ENCODE results near the gene NHLRC4.

GRCh38 chr16:556474-557173, 10.2 kb upstream of the NHLRC4 start:
- TF ChIP-seq CTCF (IDR thresholded peaks at IDR 0.05) (no peak), POLR2AphosphoS5 (IDR thresholded peaks at IDR 0.05; ENCODE audit: low read depth, low read length) (no peak), REST (IDR thresholded peaks at IDR 0.05; ENCODE audit: insufficient read depth in 1 of 2, low read depth in 2 of 2, low read length in 1 of 2) (no peak)
